ENCODE measurements around the gene GJA5.

The GJA5 gene

DNA sequence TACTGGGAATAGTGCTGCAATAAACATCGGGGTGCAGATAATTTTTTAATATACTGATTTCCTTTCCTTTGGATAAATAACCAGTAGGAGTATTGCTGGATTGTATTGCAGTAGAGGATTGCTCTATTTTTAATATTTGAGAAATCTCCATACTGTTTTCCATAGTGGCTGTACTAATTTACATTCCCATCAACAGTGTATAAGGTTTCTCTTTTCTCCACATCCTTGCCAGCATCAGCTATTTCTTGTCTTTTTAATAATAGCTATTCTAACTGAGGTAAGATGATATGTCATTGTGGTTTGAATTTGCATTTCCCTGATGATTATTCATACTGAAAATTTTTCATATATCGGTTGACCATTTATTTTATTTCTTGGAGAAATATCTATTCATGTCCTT is 31.1 kb downstream of the GJA5 start:
- no peak for DNase-seq (ENCODE audit: low spot score)

DNA sequence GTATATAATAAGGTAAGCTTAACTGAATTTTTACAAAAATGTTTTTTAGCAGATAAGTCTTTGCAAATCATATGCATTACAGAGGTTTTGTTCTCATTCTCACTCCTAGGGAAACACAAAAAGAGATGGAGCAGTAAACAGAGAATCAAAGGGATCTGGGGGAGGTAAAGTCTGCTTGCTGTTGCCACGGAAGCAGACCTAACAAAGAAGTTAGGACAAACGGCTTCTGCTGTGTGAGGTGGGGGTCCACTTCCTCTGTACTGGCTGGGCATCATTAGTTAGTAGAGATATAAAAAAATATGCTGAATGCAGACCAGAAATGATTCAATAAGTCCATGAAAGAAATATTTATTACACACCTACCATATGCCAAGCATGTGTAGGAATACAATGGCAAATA is 34.2 kb downstream of the GJA5 start:
- DNase-seq (ENCODE audit: low spot score), result no peak

DNA sequence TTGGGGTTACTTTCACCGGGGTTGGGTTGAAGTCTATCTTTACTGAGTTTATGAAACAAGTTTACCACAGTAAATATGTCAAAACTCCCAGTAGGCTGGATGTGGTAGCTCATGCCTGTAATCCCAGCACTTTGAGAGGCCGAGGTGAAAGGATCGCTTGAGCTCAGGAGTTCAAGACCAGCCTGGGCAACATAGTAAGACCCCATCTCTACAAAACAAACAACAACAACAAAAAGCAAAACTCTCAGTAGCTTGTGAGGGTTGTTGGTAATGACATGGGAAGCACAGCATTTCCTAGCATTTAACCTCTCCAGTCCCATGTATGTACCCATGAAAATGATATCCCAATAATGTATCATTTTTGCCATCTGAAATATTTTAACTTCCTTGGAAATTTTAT is 34.7 kb downstream of the GJA5 start:
- no peak for DNase-seq (ENCODE audit: low spot score)

DNA sequence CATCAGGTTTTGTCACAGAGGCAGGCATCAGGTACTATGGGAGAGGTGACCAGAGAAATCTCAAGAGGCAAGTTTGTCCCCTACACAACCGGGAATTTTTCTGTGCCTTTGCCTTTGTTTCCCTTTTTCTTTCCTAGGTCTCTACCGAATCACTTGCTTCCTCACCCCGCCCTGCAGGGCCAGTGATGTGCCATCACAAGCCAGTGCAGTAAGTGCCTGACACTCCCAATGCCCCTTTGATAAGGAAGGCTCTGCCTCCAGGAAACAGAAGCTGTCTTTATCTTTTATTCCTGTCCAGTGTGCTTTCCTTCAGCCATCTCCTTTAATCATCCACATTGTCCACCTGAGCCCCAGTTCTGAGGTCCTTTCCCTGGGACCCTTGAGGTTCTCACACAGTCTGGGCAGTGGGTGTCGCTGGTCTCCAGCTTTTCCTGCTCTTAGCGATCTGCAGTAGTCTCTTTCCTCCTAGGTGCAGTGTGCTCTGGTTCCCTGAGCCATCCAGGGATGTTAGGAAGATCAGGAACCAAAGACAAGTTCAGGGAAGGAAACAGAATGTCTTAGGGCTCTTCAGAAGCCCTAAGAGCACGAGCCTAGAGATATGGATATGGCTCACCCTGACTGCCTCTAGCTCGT is 36.6 kb downstream of the GJA5 start:
- no peak for DNase-seq (ENCODE audit: low spot score)

DNA sequence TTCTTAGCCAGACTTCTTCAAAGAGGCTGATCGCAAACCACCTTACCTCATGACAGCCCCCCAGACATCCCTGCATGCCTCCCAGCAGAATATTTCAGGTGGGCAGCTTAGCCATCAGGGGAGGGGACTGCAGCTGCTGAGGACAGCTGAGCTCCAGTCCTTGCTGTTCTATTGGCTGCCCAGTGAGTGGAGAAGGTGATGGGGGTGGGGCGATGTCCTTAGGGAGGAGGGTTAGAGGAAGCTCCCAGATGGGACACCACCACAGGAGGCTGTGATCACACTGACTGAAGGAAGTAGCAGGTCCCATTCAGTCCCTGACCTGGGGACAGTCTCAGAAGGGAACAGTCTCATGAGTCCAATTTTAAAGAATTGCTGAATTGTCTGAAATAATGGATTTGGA is 38.3 kb downstream of the GJA5 start:
- no peak for DNase-seq (ENCODE audit: low spot score)

DNA sequence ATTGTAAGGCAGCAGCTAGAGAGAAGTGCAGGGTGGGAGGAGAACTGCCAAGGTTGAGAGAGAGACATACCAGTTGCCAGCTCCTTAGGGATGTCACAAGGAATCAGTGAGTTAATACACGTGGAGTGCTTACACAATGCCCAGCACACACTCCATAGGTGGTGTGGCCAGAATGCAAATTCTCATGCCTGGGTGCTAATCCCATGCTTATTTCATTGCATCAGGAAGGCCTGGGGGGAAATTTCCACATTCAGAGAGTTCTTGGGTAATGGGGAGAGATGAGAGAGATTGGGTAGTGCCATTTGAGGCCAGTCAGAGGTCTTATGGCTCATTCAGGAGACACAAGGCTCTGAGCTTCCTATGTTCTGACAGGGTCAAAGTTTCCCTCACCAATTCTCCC is 38.7 kb downstream of the GJA5 start:
- no peak for DNase-seq (ENCODE audit: low spot score)

DNA sequence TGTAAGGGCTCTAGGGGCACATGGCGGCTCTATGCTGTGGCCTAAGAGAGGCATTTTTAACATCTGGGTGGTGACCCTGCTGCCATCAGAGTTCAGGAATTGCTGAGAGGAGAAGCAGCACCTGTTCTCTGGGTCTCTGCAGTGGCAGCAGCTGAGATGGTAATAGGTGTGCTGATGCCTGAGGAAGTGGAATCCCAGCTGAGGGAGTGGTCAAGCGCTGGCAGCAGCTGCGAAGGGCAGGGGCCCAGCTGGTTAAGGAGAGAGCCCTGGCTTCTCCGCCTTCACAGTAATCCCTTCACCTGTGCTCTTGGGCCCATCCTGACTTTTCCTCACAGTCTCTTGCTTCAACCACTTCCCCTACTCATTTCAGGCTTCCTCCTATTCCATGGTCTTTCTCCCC is 39.8 kb downstream of the GJA5 start:
- no peak for DNase-seq (ENCODE audit: low spot score)

DNA sequence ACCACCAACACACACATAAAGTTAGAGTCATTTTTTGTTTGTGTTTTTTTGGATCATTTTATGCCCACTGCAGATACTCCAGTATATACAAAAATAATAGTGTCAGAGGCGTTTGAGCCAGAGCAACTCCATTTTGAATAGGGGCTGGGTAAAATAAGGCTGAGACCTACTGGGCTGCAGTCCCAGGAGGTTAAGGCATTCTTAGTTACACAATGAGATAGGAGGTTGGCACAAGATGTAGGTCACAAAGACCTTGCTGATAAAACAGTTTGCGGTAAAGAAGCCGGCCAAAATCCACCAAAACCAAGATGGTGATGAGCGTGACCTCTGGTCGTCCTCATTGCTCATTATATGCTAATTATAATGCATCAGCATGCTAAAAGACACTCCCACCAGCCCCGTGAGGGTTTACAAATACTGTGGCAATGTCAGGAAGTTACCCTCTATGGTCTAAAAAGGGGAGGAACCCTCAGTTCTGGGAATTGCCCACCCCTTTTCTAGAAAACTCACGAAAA is 40.6 kb downstream of the GJA5 start:
- DNase-seq (ENCODE audit: low spot score), result no peak

DNA sequence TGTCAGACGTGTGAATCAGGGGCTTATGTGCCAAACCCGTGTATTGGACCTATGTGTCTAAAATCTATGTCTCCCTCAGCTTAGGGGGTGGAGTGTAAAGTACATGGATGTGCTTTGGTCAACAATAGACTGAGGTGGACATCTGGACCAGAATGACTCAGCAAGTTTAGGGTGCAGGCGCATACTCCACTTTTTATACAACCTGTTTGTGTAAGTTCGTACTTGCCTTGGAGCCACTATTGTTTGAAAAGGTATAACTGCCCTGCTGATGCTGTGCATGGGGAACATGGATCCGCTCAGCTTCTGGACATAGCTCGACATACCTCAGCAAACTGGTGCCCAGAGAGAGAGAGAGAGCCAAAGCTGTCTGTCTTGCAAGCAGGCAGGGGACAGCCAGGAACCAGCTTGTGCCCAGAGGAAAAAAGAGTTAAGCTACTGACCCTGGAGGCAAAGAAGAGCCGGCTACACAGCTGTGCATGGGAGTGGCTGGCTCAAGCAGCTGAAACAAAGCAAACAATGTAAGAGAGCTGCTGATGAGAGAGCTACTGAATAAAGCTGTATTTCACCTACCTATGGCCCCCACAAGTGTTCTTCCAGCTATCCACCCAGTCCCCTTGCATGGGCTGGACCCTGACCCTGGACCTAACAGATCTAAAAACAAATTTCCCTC is 41.2 kb downstream of the GJA5 start:
- DNase-seq (ENCODE audit: low spot score), result no peak

DNA sequence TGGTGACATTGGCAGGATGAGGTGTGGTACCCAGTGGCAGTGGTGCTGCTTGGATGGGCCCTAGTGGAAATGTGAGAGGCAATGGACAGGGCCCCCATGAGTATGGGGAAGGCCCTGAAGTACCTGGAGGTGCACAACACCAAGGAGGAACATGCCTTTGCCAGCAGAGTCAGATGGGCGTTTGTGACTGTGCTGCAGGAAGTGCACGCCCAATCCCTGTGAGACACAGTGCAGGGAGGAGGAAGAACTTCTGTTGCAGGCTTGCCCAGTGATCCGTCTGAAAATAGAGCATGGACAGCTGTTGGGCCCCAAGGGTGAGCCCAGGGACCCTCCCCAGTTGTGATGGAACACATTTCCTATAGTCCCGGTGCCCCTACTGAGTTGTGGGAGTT is 42.7 kb downstream of the GJA5 start:
- no peak for DNase-seq (ENCODE audit: low spot score)

DNA sequence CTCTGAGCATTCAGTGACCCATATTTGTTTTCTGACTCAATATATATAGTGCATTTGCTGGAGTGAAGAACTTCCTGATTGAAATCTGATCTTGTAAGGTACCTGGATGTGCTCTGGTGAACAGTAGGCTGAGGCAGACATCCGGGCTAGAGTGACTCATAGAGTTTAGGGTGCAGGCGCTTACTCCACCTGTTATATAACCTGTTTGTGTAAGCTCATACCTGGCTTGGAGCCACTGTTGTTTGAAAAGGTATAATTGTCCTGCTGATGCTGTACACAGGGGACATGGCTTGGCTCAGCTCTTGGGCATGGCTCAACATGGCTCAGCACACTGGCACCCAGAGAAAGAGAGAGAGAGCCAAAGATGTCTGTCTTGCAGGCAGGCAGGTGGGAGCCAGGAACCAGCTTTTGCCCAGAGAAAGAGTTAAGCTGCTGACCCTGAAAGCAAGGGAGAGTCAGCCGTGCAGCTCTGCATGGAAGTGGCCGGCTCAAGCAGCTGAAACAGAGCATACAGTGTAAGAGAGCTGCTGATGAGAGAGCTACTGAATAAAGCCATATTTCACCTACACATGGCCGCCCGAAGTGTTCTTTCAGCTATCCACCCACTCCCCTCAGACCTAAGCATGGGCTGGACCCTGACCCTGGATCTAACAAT is 43.2 kb downstream of the GJA5 start:
- no peak for DNase-seq (ENCODE audit: low spot score)

DNA sequence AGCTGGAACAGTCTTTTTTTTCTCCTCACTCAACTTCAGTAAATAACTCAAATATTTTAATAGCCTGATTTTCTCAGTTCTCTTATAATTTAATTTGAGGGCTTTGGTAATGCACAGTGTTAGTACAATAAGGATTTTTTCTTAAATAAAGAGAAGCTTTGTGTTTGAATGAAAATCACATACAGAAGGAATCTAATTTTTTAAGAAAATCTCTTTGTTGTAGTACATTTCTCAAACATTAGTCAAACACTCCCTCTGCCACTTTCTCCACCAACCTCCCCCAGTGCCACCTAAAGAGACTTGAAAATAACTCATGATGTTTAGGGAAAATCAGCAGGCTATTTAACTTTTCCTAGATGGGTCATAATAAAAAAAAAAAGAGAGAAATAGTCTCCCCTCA is 47.8 kb downstream of the GJA5 start:
- DNase-seq (ENCODE audit: low spot score), result no peak

All from activated CD4-positive, alpha-beta T cell treated with anti-CD3 and anti-CD28 coated beads, Interleukin-2, Interleukin-4, amounts not matched to agents 100 ng/mL and 50 ng/mL, durations not matched to agents 16 hours and 8 hours (primary cell).